NT2/D1 (cell line): ENCODE results near the gene DCLK2.
A peak's percentile ranks its signal among the peaks of the same experiment; 100 is the strongest.

Experiments
- DNase-seq: peaks from one replicate; pipeline ENCODE4 v3.0.0-alpha.2; 2011; ENCODE audit warnings: low read depth, low spot score
- H3K27me3 ChIP-seq: 2 replicates; pipeline ENCODE4 v1.6.0; 2011; ENCODE audit warnings: mild to moderate bottlenecking; ENCODE audit not compliant: insufficient read length, insufficient read depth
- H3K36me3 ChIP-seq: 2 replicates; pipeline ENCODE4 v1.6.1; 2011; ENCODE audit warnings: mild to moderate bottlenecking, low read length, mixed read lengths; ENCODE audit not compliant: insufficient read depth, insufficient read length
- H3K4me1 ChIP-seq: 2 replicates; pipeline ENCODE4 v1.5.1; 2011; ENCODE audit not compliant: insufficient read depth, insufficient read length
- H3K4me3 ChIP-seq: 2 replicates; pipeline ENCODE4 v1.5.1; 2011; ENCODE audit warnings: low read depth; ENCODE audit not compliant: insufficient read length
- H3K9ac ChIP-seq: 2 replicates; pipeline ENCODE4 v1.6.0; 2011; ENCODE audit warnings: low read depth; ENCODE audit not compliant: insufficient read length
- H3K9me3 ChIP-seq: 2 replicates; pipeline ENCODE4 v1.5.1; 2011; ENCODE audit warnings: mild to moderate bottlenecking, low read length; ENCODE audit not compliant: insufficient read depth
- SUZ12 ChIP-seq: IDR thresholded peaks from 2 replicates; pipeline ENCODE4 v1.6.1; 2011; ENCODE audit not compliant: insufficient read length, insufficient read depth; ENCODE audit errors: extremely low read depth
- YY1 ChIP-seq: IDR thresholded peaks from 2 replicates; pipeline ENCODE4 v1.6.1; 2011; ENCODE audit not compliant: insufficient read length, insufficient read depth
- ZNF274 ChIP-seq: IDR thresholded peaks from 2 replicates; pipeline ENCODE4 v1.6.1; 2011; ENCODE audit warnings: mild to moderate bottlenecking, low read depth, low read length

Gene DCLK2

DNA sequence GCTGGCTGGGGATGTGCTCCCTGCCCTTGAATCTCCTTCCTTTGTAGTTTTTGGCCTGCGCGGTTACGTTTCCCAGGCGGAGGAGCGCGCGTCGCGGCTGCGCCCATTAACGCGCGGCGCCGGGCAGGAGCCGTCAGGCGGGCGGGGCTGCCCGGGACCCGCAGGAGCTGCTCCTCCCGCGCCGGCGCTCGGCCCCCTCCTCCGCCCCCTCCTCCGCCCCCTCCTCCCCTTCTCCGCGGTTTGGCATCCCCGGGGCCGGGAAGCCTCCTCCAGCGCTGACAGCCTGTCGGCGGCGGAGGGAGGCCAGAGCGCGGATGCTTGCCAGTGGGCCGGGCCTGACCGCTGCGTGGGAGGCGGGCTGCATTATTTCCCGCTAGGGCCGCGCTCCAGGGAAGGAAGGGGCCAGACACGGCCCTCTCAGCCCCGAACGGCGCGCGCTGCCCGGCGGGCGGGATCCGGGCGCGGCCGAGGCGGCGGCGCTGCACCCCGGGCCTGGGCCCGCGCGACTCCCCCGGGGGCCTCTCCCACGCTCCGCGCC lies at the start of gene DCLK2:
DCLK2 (plus strand) TSS at position 405 of the 538 bp plus-strand sequence. CDS start 583 bp downstream, outside the sequence.
- no peak for TF ChIP-seq ZNF274
- TF ChIP-seq SUZ12 = no peak
- TF ChIP-seq YY1 = no peak
- peak within 1 kb of the TSS; percentile 46 for H3K4me3 ChIP-seq
- H3K9me3 ChIP-seq = no peaks in the 10 kb centered on the region
- H3K4me1 ChIP-seq = no peaks in the 10 kb centered on the region
- peak within 1 kb of the TSS; percentile 50 for H3K9ac ChIP-seq
- peaks cover 44% of the 10 kb centered on the region for H3K27me3 ChIP-seq
- no peaks in the 10 kb centered on the region for H3K36me3 ChIP-seq
- DNase-seq = peak; percentile 27

DNA sequence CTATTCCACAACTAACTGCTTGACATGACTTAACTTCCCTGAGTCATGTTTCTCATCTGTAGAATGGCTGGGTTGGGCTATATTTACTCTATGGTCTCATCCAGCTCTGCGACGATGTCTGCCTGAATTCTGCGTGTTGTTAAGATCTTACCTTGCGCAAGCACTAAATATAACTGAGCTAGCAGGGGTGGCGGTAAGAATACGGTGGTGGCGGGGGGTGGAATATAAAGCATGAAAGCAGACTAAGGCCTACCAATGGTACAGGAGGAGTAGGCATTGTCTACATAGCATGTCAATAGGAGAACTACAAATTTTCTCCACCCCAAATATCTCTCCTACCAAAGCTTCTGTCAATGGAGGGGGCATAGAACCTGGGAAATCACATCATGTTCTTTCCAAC lies 45.7 kb upstream of the DCLK2 start:
- no peak for DNase-seq

GRCh38 chr4:150033081-150033480 lies 45.2 kb upstream of the DCLK2 start:
- H3K4me1 ChIP-seq = no peaks in the 10 kb centered on the region
- H3K27me3 ChIP-seq = no peaks in the 10 kb centered on the region
- H3K9me3 ChIP-seq = no peaks in the 10 kb centered on the region; the same call in 1 of the 2 replicates
- no peak for DNase-seq
- no peak overlapping the region for H3K4me3 ChIP-seq
- H3K36me3 ChIP-seq = no peaks in the 10 kb centered on the region
- H3K9ac ChIP-seq = no peak overlapping the region
- no peak for TF ChIP-seq ZNF274
- no peak for TF ChIP-seq SUZ12
- no peak for TF ChIP-seq YY1

More for the DNA sequence above, 45.7 kb upstream of the DCLK2 start:
- TF ChIP-seq YY1 = no peak
- no peak for TF ChIP-seq SUZ12
- H3K27me3 ChIP-seq = no peaks in the 10 kb centered on the region
- no peaks in the 10 kb centered on the region for H3K36me3 ChIP-seq
- H3K4me3 ChIP-seq = no peak overlapping the region
- peaks cover 5% of the 10 kb centered on the region for H3K9me3 ChIP-seq
- no peak overlapping the region for H3K9ac ChIP-seq
- H3K4me1 ChIP-seq = no peaks in the 10 kb centered on the region

- Histone ChIP-seq H3K36me3 (no peaks in the 10 kb centered on the region), H3K27me3 (no peaks in the 10 kb centered on the region), H3K9ac (no peak overlapping the region), H3K9me3 (no peaks in the 10 kb centered on the region), H3K4me3 (no peak overlapping the region), H3K4me1 (no peaks in the 10 kb centered on the region)
- TF ChIP-seq ZNF274 (no peak), SUZ12 (no peak), YY1 (no peak)
- no peak for DNase-seq
Observed at GRCh38 chr4:150033901-150034300, 44.3 kb upstream of the DCLK2 start.

DNA sequence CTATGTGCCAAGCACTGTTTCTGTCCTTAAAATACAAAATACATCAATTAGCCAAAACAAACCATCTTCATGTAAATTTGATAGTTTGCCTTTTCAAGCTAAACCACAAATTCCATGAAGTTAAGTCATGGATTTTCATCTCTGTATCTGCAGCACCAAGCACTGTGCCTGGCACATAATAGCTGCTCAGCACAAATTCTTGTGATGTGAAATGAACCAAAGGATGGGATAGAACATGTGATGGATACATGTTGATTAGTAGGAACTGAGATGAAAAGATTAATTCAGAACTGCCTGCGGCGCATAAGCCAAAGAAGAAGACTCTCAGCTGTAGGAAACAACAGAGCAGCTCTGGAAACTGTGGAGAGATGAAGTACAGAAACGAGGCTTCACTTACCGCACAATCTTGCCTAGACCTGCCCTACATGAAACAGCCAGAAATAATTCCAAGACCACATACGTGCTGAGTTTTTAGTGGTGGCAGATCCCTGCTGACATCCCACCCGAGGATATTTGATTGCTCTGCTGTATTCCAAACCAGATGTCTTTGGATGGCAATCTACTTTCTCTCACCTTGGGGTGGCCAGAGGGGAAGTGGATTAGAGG lies 40.9 kb upstream of the DCLK2 start:
- no peaks in the 10 kb centered on the region for H3K9me3 ChIP-seq
- H3K9ac ChIP-seq = no peak overlapping the region
- H3K36me3 ChIP-seq = no peaks in the 10 kb centered on the region
- H3K27me3 ChIP-seq = no peaks in the 10 kb centered on the region
- TF ChIP-seq ZNF274 (no peak), SUZ12 (no peak), YY1 (no peak)
- H3K4me3 ChIP-seq = no peak overlapping the region
- no peak for DNase-seq
- H3K4me1 ChIP-seq = no peaks in the 10 kb centered on the region

- H3K9me3 ChIP-seq = no peaks in the 10 kb centered on the region
- no peaks in the 10 kb centered on the region for H3K4me1 ChIP-seq
- TF ChIP-seq YY1 = no peak
- no peak for TF ChIP-seq SUZ12
- no peak for TF ChIP-seq ZNF274
- no peak for DNase-seq
- H3K36me3 ChIP-seq = no peaks in the 10 kb centered on the region
- no peaks in the 10 kb centered on the region for H3K27me3 ChIP-seq
- H3K4me3 ChIP-seq = no peak overlapping the region
- H3K9ac ChIP-seq = no peak overlapping the region
Observed at GRCh38 chr4:150038335-150039076, 39.7 kb upstream of the DCLK2 start.

DNA sequence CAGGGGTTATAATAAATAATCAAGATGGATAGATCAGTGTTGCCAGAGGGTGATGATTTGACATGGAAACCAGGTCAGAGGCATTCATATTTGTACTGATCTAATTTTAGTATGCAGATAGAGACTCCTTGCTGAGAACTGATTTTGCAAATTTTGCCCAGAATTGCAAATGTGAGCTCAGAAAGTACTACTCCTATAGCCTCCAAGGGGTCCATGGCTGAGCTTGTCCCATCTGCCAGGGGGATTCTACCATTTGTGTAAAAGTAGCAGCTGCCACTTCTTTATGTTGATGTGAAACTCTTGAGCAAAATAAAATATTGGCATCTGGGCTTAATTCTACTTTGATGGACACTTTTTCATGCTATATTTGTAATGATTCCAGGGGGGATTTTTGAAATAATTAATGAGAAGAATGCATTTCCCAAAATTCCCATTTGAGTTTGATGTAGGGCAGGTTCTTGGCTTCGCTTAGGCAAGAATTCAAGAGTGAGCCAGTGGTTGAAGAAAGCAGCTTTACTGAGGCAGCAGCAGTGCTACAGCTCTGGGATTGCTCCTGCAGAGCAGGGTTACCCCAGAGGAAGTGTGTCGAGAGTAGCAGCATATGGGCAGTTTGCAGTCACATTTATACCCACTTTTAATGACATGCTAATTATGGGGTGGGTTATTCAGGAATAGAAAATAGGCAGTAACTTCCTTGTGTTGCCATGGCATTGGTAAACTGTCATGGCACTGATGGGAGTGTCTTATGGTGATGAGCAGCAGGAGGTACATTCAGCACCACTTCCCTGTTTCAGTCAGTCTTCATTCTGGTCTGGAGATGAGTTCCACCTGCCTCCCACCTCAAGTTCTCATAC lies 38.7 kb upstream of the DCLK2 start:
- DNase-seq = no peak
- H3K4me3 ChIP-seq = no peak overlapping the region
- H3K27me3 ChIP-seq = no peaks in the 10 kb centered on the region
- no peaks in the 10 kb centered on the region for H3K4me1 ChIP-seq
- H3K9me3 ChIP-seq = no peaks in the 10 kb centered on the region
- no peak overlapping the region for H3K9ac ChIP-seq
- TF ChIP-seq YY1 = no peak
- TF ChIP-seq ZNF274 = no peak
- TF ChIP-seq SUZ12 = no peak
- no peaks in the 10 kb centered on the region for H3K36me3 ChIP-seq
